CD4-positive, alpha-beta T cell (primary cell): Measurements from ENCODE around the gene HCAR2. TPM values are rescaled to one million over a fixed set of nuclear protein-coding genes. Genes with fewer than 3 reads are reported as not detected.

Source experiments
- ATAC-seq: fragments of 200-7000 bp; cut with Tn5 transposase; one replicate; pipeline ENCODE4 v1.10.0; 2022; ENCODE audit warnings: mild to moderate bottlenecking; ENCODE audit not compliant: poor library complexity
- CTCF ChIA-PET: fragments of 350-600 bp; sonication (Branson Sonifier 250); formaldehyde crosslinking; loops from one replicate; lab custom pipeline; 2021; ENCODE audit warnings: antibody characterized with exemption, inconsistent platforms; lab: Charles Lee
- POLR2A ChIA-PET: fragments of 350-600 bp; sonication (Branson Sonifier 250); formaldehyde crosslinking; loops from one replicate; lab custom pipeline; 2021; ENCODE audit warnings: antibody characterized with exemption, inconsistent platforms; lab: Charles Lee
- DNase-seq, 14 experiments: peaks; one replicate each; pipeline ENCODE4 v3.0.0-alpha.2; 2013 to 2020; ENCODE audit warnings: mixed read lengths in 2 of 14
- H3K27ac ChIP-seq, 2 donors: one replicate each; pipeline versions ENCODE4 v1.5.1 to v1.7.0; 2013; ENCODE audit warnings: low read length in 2 of 2, low read depth in 1 of 2, mild to moderate bottlenecking in 1 of 2
- H3K27me3 ChIP-seq, 2 experiments: 1 replicate in 1 of 2; 2 replicates in 1 of 2; pipeline versions ENCODE4 v1.6.1 to v1.7.0; 2013; ENCODE audit warnings: low read length in 2 of 2, control low read depth in 1 of 2, mild to moderate bottlenecking in 1 of 2, moderate library complexity in 1 of 2; ENCODE audit not compliant: insufficient read depth in 2 of 2, control insufficient read depth in 1 of 2
- H3K36me3 ChIP-seq: one replicate; pipeline ENCODE4 v1.6.1; 2013; ENCODE audit warnings: low read length, control low read depth; ENCODE audit not compliant: insufficient read depth
- H3K4me1 ChIP-seq: one replicate; pipeline ENCODE4 v1.6.1; 2013; ENCODE audit warnings: low read length, control low read depth; ENCODE audit not compliant: insufficient read depth
- H3K4me3 ChIP-seq: one replicate; pipeline ENCODE4 v1.5.1; 2013; ENCODE audit warnings: mild to moderate bottlenecking, low read length, moderate library complexity
- H3K9me3 ChIP-seq, 2 experiments: 1 replicate in 1 of 2; 2 replicates in 1 of 2; pipeline versions ENCODE4 v1.6.1 to v1.7.0; 2013; ENCODE audit warnings: low read length in 2 of 2, mild to moderate bottlenecking in 2 of 2, control low read depth in 1 of 2, moderate library complexity in 1 of 2; ENCODE audit not compliant: control insufficient read depth in 1 of 2, insufficient read depth in 1 of 2
- H3K27ac Mint-ChIP-seq: one replicate; pipeline ENCODE4 v1.8.0; 2020; ENCODE audit warnings: mixed read lengths
- H3K27me3 Mint-ChIP-seq: one replicate; pipeline ENCODE4 v1.8.0; 2021; ENCODE audit warnings: mixed read lengths
- H3K36me3 Mint-ChIP-seq: one replicate; pipeline ENCODE4 v1.8.0; 2021; ENCODE audit warnings: low read depth, mixed read lengths
- H3K4me1 Mint-ChIP-seq: one replicate; pipeline ENCODE4 v1.8.0; 2021; ENCODE audit warnings: low read depth, mixed read lengths
- H3K4me3 Mint-ChIP-seq: one replicate; pipeline ENCODE4 v1.8.0; 2020; ENCODE audit warnings: mild to moderate bottlenecking, mixed read lengths
- H3K9me3 Mint-ChIP-seq: one replicate; pipeline ENCODE4 v1.8.0; 2020; ENCODE audit warnings: mixed read lengths
- CTCF ChIP-seq: fragments of 200-600 bp; IDR thresholded peaks from one replicate; pipeline ENCODE4 v1.8.0; 2022; ENCODE audit warnings: antibody characterized with exemption, mild to moderate bottlenecking
- intact Hi-C, 2 experiments: fragments of 100-400 bp; cut with DNase I in 1 of 2; cut with micrococcal nuclease in 1 of 2; formaldehyde crosslinking; loops; one replicate each; pipeline versions ENCODE4 v1.15.1 to v1.9.0; 2023 to 2025; cut with DNase I, micrococcal nuclease
- total RNA-seq, 174 experiments: library from RNA in 2 of 174; stranded (reverse) in 2 of 174; gene quantifications; one replicate each; pipeline ENCODE4 v1.2.3 and lab custom pipeline; 2021 to 2026

The HCAR2 gene
- total RNA-seq, 2 experiments from 2014 or later = 0.19 to 0.39 TPM

DNA sequence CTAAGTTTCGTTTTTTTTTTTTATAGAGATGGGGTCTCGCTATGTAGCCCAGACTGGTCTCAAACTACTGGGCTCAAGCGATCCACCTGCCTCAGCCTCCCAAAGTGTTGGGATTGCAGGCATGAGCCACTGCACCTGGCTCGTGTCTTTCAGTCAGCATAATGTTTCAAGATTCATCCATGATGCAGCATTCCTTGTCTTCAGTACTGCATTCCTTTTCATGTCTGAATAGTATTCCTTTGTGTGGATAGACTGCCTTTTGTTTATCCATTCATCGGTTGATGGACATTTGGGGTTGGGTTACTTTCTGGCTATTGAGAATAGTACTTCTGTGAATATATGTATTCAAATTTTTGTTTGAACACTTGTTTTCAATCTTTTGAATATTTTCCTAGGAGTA lies 37.4 kb downstream of the HCAR2 start:
- H3K4me1 Mint-ChIP-seq = no peaks in the 10 kb centered on the region
- no peaks in the 10 kb centered on the region for H3K27me3 Mint-ChIP-seq
- DNase-seq (no peak), ATAC-seq (no peak)
- Histone ChIP-seq H3K4me1 (no peaks in the 10 kb centered on the region), H3K36me3 (no peaks in the 10 kb centered on the region), H3K27ac (no peak overlapping the region), H3K4me3 (no peak overlapping the region), H3K27me3 (no peaks in the 10 kb centered on the region), H3K9me3 (no peaks in the 10 kb centered on the region)
- intact Hi-C loops = no loop called here
- no peak overlapping the region for H3K4me3 Mint-ChIP-seq
- ChIA-PET POLR2A (no interaction called here), CTCF (interaction anchor here (0.6 kb wide), 1 partner anchor 1943 kb away, joined by 3 read pairs; no protein-coding TSS in a partner anchor)
- H3K36me3 Mint-ChIP-seq = no peaks in the 10 kb centered on the region
- no peak for TF ChIP-seq CTCF
- H3K27ac Mint-ChIP-seq = no peak overlapping the region
- H3K9me3 Mint-ChIP-seq = no peaks in the 10 kb centered on the region

GRCh38 chr12:122665349-122665748 lies 37.8 kb downstream of the HCAR2 start:
- Mint-ChIP-seq H3K4me1 (no peaks in the 10 kb centered on the region), H3K4me3 (no peak overlapping the region), H3K27me3 (no peaks in the 10 kb centered on the region), H3K36me3 (no peaks in the 10 kb centered on the region), H3K9me3 (no peaks in the 10 kb centered on the region), H3K27ac (no peak overlapping the region)
- Histone ChIP-seq H3K27ac (no peak overlapping the region), H3K27me3 (no peaks in the 10 kb centered on the region), H3K36me3 (no peaks in the 10 kb centered on the region), H3K4me3 (no peak overlapping the region), H3K9me3 (no peaks in the 10 kb centered on the region), H3K4me1 (no peaks in the 10 kb centered on the region)
- POLR2A ChIA-PET = no interaction called here
- no peak for TF ChIP-seq CTCF
- no peak for DNase-seq
- ATAC-seq = no peak
- CTCF ChIA-PET = interaction anchor here (0.6 kb wide), 1 partner anchor 1944 kb away, joined by 3 read pairs; no protein-coding TSS in a partner anchor
- intact Hi-C loops = no loop called here

DNA sequence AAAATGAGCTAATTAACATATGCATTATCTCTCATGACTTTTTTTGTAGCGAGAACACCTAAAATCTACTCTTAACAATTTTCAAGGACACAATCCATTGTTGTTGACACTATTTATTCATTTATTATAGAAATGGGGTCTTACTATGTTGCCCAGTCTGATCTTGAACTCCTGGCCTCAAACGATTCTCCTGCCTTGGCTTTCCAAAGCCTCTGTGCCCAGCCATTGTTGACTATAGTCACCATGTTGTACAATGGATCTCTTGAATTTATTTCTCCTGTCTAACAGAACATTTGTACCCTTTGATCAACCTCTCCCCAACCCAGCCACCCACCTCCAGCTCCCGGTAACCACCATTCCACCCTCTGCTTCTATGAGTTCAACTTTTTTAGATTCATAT lies 41.2 kb downstream of the HCAR2 start:
- Mint-ChIP-seq H3K4me3 (no peak overlapping the region), H3K27me3 (no peaks in the 10 kb centered on the region), H3K4me1 (no peaks in the 10 kb centered on the region), H3K27ac (no peak overlapping the region), H3K36me3 (no peaks in the 10 kb centered on the region), H3K9me3 (no peaks in the 10 kb centered on the region)
- Histone ChIP-seq H3K27ac (no peak overlapping the region), H3K4me1 (no peaks in the 10 kb centered on the region), H3K27me3 (no peaks in the 10 kb centered on the region), H3K4me3 (no peak overlapping the region), H3K36me3 (no peaks in the 10 kb centered on the region), H3K9me3 (no peaks in the 10 kb centered on the region)
- CTCF ChIA-PET = interaction anchor here (0.5 kb wide), 1 partner anchor 259 kb away, joined by 3 read pairs; no protein-coding TSS in a partner anchor
- no peak for TF ChIP-seq CTCF
- POLR2A ChIA-PET = no interaction called here
- DNase-seq (no peak), ATAC-seq (no peak)
- intact Hi-C loops = no loop called here
